ENCODE data around the gene L1TD1. TPM values are rescaled to one million over a fixed set of nuclear protein-coding genes. Genes with fewer than 3 reads are reported as not detected.

L1TD1 gene
- total and polyA plus RNA-seq, 9 of the 15 experiments (the other 6 are each of a cell fraction or from before 2014, with no cell fraction given) = 0.09 TPM; not detected in 8

GRCh38 chr1:62209931-62210595 is 15.4 kb downstream of the L1TD1 start:
- no peaks in the 10 kb centered on the region for H3K9me1 ChIP-seq (ENCODE audit: control insufficient read depth, insufficient read depth, low read length)
- WGBS (ENCODE audit: insufficient coverage, low coverage, missing lambda C conversion rate) = 0% methylated on average over 1 of the region's 1 CpG
- H3K4me2 ChIP-seq (ENCODE audit: insufficient read depth, low read length) = no peak overlapping the region
- TF ChIP-seq MYC (IDR thresholded peaks at IDR 0.05; ENCODE audit: low read depth, low read length) (no peak), MYC (CRISPR knock-in tag; IDR thresholded peaks at IDR 0.05; ENCODE audit: borderline replicate concordance, low read depth) (no peak), ZBTB40 (IDR thresholded peaks at IDR 0.05) (no peak), ZBTB40 (CRISPR knock-in tag; IDR thresholded peaks at IDR 0.05) (no peak), ZNF217 (CRISPR knock-in tag; IDR thresholded peaks at IDR 0.05) (no peak), COPS2 (conservative IDR thresholded peaks at IDR 0.05) (no peak), ZNF780A (CRISPR knock-in tag; IDR thresholded peaks at IDR 0.05) (no peak), KAT7 (CRISPR knock-in tag; IDR thresholded peaks at IDR 0.05; ENCODE audit: borderline replicate concordance) (no peak)
- TF ChIP-seq, protein P1, sequence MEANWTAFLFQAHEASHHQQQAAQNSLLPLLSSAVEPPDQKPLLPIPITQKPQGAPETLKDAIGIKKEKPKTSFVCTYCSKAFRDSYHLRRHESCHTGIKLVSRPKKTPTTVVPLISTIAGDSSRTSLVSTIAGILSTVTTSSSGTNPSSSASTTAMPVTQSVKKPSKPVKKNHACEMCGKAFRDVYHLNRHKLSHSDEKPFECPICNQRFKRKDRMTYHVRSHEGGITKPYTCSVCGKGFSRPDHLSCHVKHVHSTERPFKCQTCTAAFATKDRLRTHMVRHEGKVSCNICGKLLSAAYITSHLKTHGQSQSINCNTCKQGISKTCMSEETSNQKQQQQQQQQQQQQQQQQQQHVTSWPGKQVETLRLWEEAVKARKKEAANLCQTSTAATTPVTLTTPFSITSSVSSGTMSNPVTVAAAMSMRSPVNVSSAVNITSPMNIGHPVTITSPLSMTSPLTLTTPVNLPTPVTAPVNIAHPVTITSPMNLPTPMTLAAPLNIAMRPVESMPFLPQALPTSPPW (CRISPR knock-in tag; IDR thresholded peaks at IDR 0.05) = no peak
- no peaks in the 10 kb centered on the region for H3K36me3 ChIP-seq (ENCODE audit: control insufficient read depth, insufficient read depth, low read length)
- no peak overlapping the region for H3K27ac ChIP-seq (ENCODE audit: extremely low read depth, low read depth, low read length)
- no peaks in the 10 kb centered on the region for H3K9me3 ChIP-seq (replicated peaks; ENCODE audit: control insufficient read depth, insufficient read depth, low read depth, low read length)
- intact Hi-C loops (cut with micrococcal nuclease) = no loop called here
- FAIRE-seq = no peak
- ChIA-PET POLR2A (no interaction called here), CTCF (ENCODE audit: low intra/inter-chr PET ratio) (no interaction called here)
- no peak overlapping the region for H3K4me3 ChIP-seq
- in situ Hi-C loops (cut with MboI) = no loop called here
- no peak overlapping the region for H3K9ac ChIP-seq (ENCODE audit: insufficient read depth in 1 of 2, low read depth in 2 of 2, low read length in 2 of 2)
- no TSS peak for BruUV-seq (replicated peaks)
- DNase-seq (ENCODE audit: extremely low read depth in 1 of 4, low spot score in 3 of 4) = no peak
- no peak overlapping the region for H2AFZ ChIP-seq (ENCODE audit: low read depth, low read length)
- H3K27me3 ChIP-seq (ENCODE audit: control insufficient read depth in 2 of 2, insufficient read depth in 2 of 2, low read length in 2 of 2) = no peaks in the 10 kb centered on the region
- H3K4me1 ChIP-seq (replicated peaks in 1 of 2; ENCODE audit: control insufficient read depth in 2 of 2, insufficient read depth in 2 of 2, low read length in 2 of 2) = no peaks in the 10 kb centered on the region
- H3K79me2 ChIP-seq (ENCODE audit: control insufficient read depth, insufficient read depth, low read length) = no peaks in the 10 kb centered on the region
- no peaks in the 10 kb centered on the region for H4K20me1 ChIP-seq (replicated peaks; ENCODE audit: control insufficient read depth, insufficient read depth, low read length)
- no peak for ATAC-seq
